Cardiac fibroblast (primary cell): ENCODE measurements around the gene CCDC66.

ENCODE experiments used
- DNase-seq, 2 donors: peaks; one replicate each; pipeline versions ENCODE4 v3.0.0 to v3.0.0-alpha.2; 2010; ENCODE audit warnings: low read depth in 2 of 2
- H3K4me3 ChIP-seq, 2 donors: replicated peaks in 1 of 2; 1 replicate in 1 of 2; 2 replicates in 1 of 2; pipeline ENCODE4 v1.5.1; 2011; ENCODE audit warnings: low read depth in 2 of 2, low read length in 2 of 2, mild to moderate bottlenecking in 2 of 2, moderate library complexity in 1 of 2
- TF ChIP-seq, protein P1 (sequence below): IDR thresholded peaks from one replicate; pipeline ENCODE4 v1.5.1; 2011; ENCODE audit warnings: low read depth, mild to moderate bottlenecking, low read length, inconsistent platforms

CCDC66 gene

DNA sequence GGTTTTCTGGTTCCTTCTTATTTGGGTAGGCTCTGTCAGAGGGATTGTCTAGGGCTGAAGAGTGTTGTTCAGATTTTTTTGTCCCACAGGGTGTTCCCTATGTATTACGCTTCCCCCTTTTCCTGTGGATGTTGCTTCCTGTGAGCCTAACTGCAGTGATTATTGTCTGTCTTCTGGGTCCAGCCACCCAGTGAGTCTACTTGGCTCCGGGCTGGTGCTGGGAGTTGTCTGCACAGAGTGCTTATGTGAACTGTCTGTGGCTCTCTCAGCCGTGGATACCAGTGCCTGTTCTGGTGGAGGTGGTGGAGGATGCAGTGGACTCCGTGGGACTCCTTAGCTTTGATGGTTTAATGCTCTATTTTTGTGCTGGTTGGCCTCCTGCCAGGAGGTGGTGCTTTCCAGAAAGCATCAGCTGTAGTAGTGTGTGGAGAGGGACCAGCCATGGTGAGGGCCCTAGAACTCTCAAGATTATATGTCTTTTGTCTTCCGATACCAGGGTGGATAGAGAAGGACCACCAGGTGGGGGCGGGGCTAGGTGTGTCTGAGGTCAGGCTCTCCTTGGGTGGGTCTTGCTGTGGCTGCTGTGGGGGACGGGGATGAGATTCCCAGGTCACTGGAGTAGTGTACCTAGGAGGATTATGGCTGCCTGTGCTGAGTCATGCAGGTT is 53.8 kb downstream of the CCDC66 start:
- DNase-seq, result no peak
- no peak overlapping the region for H3K4me3 ChIP-seq
- TF ChIP-seq, protein P1, sequence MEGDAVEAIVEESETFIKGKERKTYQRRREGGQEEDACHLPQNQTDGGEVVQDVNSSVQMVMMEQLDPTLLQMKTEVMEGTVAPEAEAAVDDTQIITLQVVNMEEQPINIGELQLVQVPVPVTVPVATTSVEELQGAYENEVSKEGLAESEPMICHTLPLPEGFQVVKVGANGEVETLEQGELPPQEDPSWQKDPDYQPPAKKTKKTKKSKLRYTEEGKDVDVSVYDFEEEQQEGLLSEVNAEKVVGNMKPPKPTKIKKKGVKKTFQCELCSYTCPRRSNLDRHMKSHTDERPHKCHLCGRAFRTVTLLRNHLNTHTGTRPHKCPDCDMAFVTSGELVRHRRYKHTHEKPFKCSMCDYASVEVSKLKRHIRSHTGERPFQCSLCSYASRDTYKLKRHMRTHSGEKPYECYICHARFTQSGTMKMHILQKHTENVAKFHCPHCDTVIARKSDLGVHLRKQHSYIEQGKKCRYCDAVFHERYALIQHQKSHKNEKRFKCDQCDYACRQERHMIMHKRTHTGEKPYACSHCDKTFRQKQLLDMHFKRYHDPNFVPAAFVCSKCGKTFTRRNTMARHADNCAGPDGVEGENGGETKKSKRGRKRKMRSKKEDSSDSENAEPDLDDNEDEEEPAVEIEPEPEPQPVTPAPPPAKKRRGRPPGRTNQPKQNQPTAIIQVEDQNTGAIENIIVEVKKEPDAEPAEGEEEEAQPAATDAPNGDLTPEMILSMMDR, result no peak

DNA sequence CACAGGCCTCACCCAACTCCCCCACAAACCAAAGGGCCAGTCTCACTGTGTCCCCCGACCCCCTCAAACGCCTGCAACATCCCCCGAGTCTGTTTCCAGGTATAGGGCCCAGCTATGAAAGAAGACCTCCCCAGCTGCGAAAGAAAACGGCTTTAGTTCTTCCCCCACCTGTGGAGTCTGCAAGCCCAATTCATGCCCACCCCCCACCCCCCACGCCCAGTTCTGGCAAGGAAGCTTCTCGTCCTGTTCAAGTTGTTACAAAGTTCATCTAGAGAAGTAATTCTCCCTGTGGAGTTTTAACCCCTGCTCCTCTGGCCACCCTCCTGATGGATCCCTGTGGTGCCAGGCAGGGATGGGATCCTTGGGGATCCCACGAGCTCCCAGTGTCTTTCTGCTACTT is 54.4 kb downstream of the CCDC66 start:
- no peak overlapping the region for H3K4me3 ChIP-seq
- TF ChIP-seq, protein P1, result no peak
- no peak for DNase-seq

DNA sequence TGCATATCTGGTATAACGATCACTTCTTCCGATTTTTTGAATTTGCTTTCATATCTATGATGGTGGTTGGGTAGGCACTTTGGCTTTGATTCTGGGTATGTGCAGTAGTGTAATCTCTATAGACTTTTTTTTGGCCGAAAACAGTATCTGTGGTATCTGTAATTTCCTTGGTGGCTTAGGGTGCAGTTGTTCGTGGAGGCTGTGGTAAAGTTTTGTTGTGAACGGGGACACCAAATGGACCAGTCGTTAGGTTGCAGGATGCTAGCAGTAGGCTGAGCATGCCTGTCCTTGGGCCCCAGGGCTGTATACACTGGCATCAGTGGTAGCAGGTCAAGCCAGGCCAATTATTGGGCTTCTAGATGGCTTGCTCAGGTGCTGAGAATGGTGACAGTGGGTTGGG is 55.2 kb downstream of the CCDC66 start:
- TF ChIP-seq, protein P1, result no peak
- DNase-seq, result no peak
- H3K4me3 ChIP-seq, result no peak overlapping the region

DNA sequence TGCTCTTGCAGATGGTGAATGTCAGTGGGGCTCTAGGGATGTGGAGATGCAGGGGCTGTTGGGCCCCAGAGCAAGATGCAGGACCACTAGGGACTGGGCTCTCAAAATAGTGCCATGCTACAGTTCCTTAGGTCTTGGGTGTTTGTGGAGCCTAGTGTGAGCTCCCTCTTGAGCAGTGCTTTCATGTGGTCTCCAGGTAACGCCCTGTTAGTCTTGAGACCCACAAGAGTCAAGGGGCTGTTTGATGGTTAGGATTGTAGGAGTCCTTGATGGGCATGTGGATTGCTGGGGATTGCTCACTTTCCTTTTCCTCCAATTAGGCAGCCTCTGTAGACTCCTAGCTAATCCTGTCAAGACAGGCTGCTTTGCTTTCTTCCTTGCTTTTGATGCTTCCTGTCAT is 56.0 kb downstream of the CCDC66 start:
- no peak for DNase-seq
- H3K4me3 ChIP-seq, result no peak overlapping the region
- TF ChIP-seq, protein P1, result no peak

DNA sequence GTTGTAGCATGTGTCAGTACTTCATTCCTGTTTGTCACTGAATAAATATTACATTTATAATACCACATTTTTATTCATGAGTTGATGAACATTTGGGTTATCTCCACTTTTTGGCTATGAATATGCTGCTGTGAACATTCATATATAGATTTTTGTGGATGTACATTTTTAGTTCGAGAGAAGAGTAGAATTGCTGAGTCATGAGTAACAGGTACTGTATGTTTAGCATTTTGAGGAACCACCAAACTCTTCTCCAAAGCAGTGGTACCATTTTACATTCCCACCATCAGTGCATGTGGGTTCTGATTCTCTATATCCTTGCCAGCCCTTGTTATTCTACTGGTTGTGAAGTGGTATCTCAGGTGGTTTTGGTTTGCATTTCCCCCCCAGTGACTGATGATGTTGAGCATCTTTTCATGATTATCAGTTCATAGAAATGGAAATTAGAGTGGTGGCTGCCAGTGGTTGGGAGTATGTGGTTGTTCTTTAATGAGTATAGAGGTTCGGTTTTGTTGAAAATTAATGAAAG is 59.6 kb downstream of the CCDC66 start:
- no peak overlapping the region for H3K4me3 ChIP-seq
- no peak for DNase-seq
- TF ChIP-seq, protein P1, result no peak

DNA sequence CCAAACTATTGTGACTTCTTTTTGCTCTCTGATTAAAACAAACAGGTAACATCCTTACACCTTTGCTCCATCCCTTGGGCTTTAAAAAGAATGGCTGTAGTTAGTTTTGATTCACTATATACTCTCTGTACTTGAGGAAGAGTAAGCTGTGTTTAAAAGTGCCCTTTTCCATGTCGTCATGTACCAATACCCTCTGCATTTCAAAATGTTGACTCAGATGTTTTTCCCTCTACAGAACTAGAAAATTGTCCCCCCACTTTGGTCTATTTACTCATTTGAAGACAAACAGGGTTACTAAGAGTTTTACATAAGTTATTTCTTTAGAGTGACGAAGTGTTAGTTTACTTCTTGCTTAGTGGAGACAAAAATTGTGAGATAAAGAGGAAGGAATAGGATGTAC is 63.4 kb downstream of the CCDC66 start:
- peak in 1 of 2 donors; percentile 33 for DNase-seq
- H3K4me3 ChIP-seq, result no peak overlapping the region
- TF ChIP-seq, protein P1, result no peak

DNA sequence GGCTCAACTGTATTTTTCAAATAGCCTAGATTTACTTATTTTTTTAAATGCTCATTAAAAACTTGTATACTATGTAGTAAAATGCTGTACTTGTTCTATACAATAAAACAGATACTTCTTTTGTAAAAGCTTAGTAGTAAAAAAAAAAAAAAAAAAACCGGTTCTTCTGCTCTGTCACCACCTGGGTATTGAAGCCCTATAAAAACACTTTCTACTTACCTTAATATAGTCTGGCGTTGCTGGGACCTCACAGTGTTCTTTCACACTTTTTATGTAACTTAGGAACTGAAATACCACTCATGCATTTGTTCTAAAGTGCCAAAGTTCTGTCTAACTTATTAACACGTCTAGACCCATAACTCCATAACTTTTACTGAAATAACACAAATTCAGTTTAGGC is 64.7 kb downstream of the CCDC66 start:
- no peak overlapping the region for H3K4me3 ChIP-seq
- no peak for DNase-seq
- TF ChIP-seq, protein P1, result no peak
